ENCODE data around the gene SESN3. TPM values are rescaled to one million over a fixed set of nuclear protein-coding genes. Genes with fewer than 3 reads are reported as not detected.

Gene SESN3
- total RNA-seq, 1 experiment from 2014 or later, result 4.9 TPM

- no peak overlapping the region for H3K27ac ChIP-seq (ENCODE audit: low read depth, low read length, poor library complexity, severe bottlenecking)
- BruUV-seq (replicated peaks), result no TSS peak
Measured at GRCh38 chr11:95154514-95154913, 76.5 kb downstream of the SESN3 start.

GRCh38 chr11:95153857-95154246, 77.2 kb downstream of the SESN3 start:
- ChIA-PET CTCF (interaction anchor here (1.0 to 4.4 kb wide), 2 partner anchors 551 to 556 kb away, joined by 5 to 38 read pairs; no protein-coding TSS in a partner anchor), POLR2A (ENCODE audit: low non-redundant PET) (interaction anchor here (0.6 kb wide), 1 partner anchor 589 kb away, joined by 5 read pairs; no protein-coding TSS in a partner anchor)
- peaks cover 4% of the 10 kb centered on the region for H3K4me1 ChIP-seq (ENCODE audit: insufficient read depth, low read length, poor library complexity, severe bottlenecking)
- intact Hi-C loops (cut with micrococcal nuclease; ENCODE audit: unreplicated experiment), result loop anchor here (1.0 to 5.0 kb wide), 2 partner anchors 368 to 551 kb away; no protein-coding TSS in a partner anchor
- no TSS peak for BruUV-seq (replicated peaks)
- no peaks in the 10 kb centered on the region for H3K9me3 ChIP-seq (ENCODE audit: low read depth, low read length, poor library complexity, severe bottlenecking)
- TF ChIP-seq EZH2 (IDR thresholded peaks at IDR 0.05; ENCODE audit: borderline replicate concordance, low read depth, low read length, poor library complexity, severe bottlenecking) (no peak), CTCF (conservative IDR thresholded peaks at IDR 0.05; ENCODE audit: low read depth, low read length) (no peak)
- H3K4me3 ChIP-seq (ENCODE audit: low read depth, low read length, poor library complexity, severe bottlenecking), result no peak overlapping the region
- no peaks in the 10 kb centered on the region for H3K27me3 ChIP-seq (replicated peaks; ENCODE audit: insufficient read depth, low read depth, low read length, poor library complexity)
- no peaks in the 10 kb centered on the region for H3K36me3 ChIP-seq (ENCODE audit: insufficient read depth, low read length, poor library complexity, severe bottlenecking)
- no peak overlapping the region for H3K27ac ChIP-seq (ENCODE audit: low read depth, low read length, poor library complexity, severe bottlenecking)
- no peak for DNase-seq (ENCODE audit: low spot score)

More at GRCh38 chr11:95154514-95154913, 76.5 kb downstream of the SESN3 start:
- intact Hi-C loops (cut with micrococcal nuclease; ENCODE audit: unreplicated experiment), result loop anchor here (1.0 to 5.0 kb wide), 2 partner anchors 368 to 551 kb away; no protein-coding TSS in a partner anchor
- DNase-seq (ENCODE audit: low spot score), result peak; percentile 71
- no peak overlapping the region for H3K4me3 ChIP-seq (ENCODE audit: low read depth, low read length, poor library complexity, severe bottlenecking)
- ChIA-PET CTCF (interaction anchor here (0.6 to 4.4 kb wide), 3 partner anchors 403 to 555 kb away, joined by 3 to 38 read pairs (median 5); no protein-coding TSS in a partner anchor), POLR2A (ENCODE audit: low non-redundant PET) (no interaction called here)
- H3K4me1 ChIP-seq (ENCODE audit: insufficient read depth, low read length, poor library complexity, severe bottlenecking), result peaks cover 4% of the 10 kb centered on the region
- no peaks in the 10 kb centered on the region for H3K9me3 ChIP-seq (ENCODE audit: low read depth, low read length, poor library complexity, severe bottlenecking)
- no peaks in the 10 kb centered on the region for H3K27me3 ChIP-seq (replicated peaks; ENCODE audit: insufficient read depth, low read depth, low read length, poor library complexity)
- no peaks in the 10 kb centered on the region for H3K36me3 ChIP-seq (ENCODE audit: insufficient read depth, low read length, poor library complexity, severe bottlenecking)
- peak; percentile 72 for TF ChIP-seq CTCF (conservative IDR thresholded peaks at IDR 0.05; ENCODE audit: low read depth, low read length)
- TF ChIP-seq EZH2 (IDR thresholded peaks at IDR 0.05; ENCODE audit: borderline replicate concordance, low read depth, low read length, poor library complexity, severe bottlenecking), result no peak

GRCh38 chr11:95152876-95153856, 77.8 kb downstream of the SESN3 start:
- BruUV-seq (replicated peaks), result no TSS peak
- Histone ChIP-seq H3K27me3 (replicated peaks; ENCODE audit: insufficient read depth, low read depth, low read length, poor library complexity) (no peaks in the 10 kb centered on the region), H3K9me3 (ENCODE audit: low read depth, low read length, poor library complexity, severe bottlenecking) (no peaks in the 10 kb centered on the region), H3K4me1 (ENCODE audit: insufficient read depth, low read length, poor library complexity, severe bottlenecking) (peaks cover 4% of the 10 kb centered on the region), H3K36me3 (ENCODE audit: insufficient read depth, low read length, poor library complexity, severe bottlenecking) (no peaks in the 10 kb centered on the region), H3K4me3 (ENCODE audit: low read depth, low read length, poor library complexity, severe bottlenecking) (no peak overlapping the region), H3K27ac (ENCODE audit: low read depth, low read length, poor library complexity, severe bottlenecking) (no peak overlapping the region)
- CTCF ChIA-PET, result interaction anchor here (1.0 to 4.4 kb wide), 3 partner anchors 78 to 552 kb away, joined by 4 to 38 read pairs (median 10); partner anchors contain the start of genes SESN3 and SRSF8
- POLR2A ChIA-PET (ENCODE audit: low non-redundant PET), result no interaction called here
- no peak for TF ChIP-seq CTCF (conservative IDR thresholded peaks at IDR 0.05; ENCODE audit: low read depth, low read length)
- TF ChIP-seq EZH2 (IDR thresholded peaks at IDR 0.05; ENCODE audit: borderline replicate concordance, low read depth, low read length, poor library complexity, severe bottlenecking), result no peak
- no peak for DNase-seq (ENCODE audit: low spot score)
- intact Hi-C loops (cut with micrococcal nuclease; ENCODE audit: unreplicated experiment), result loop anchor here (5.0 kb wide), 1 partner anchor 369 kb away; no protein-coding TSS in a partner anchor

Data from A673 (cell line).